ENCODE results near the gene WDR18.

The WDR18 gene

GRCh38 chr19:964116-964520 is 20.0 kb upstream of the WDR18 start:
- DNase-seq, result no peak

DNA sequence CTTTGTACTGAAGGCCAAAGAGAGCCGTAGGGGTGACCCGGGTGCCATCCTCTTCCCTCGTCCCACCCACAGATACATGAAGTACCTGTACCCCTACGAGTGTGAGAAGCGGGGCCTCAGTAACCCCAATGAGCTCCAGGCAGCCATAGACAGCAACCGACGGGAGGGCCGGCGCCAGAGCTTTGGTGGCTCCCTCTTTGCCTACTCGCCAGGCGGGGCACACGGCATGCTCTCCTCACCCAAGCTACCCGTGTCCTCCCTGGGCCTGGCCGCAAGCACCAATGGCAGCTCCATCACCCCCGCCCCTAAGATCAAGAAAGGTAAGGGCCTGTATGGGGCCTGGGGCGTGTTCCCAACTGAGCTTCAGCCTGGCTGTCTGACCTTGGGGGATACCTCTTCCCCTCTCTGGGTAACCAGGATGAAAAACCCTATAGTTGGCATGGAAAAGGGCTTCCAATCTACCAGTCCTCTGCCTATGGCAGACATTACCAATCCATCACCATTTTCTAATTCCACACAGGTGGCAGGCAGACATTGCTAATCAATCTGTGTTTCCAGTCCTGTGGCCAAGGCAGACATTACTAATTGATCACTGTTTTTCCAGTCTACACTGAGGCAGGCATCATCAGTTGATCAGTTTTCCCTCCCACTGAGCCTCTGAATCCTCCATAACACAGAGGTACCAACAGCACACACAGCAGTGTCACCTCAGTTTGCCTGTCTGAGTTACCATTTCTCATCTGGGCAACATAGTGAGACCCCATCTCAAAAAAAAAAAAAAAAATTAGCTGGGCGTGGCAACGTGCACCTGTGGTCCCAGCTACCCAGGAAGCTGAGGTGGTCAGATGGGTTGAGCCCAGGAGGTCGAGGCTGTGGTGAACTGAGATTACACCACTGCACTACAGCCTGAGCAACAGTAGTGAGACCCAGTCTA is 19.1 kb upstream of the WDR18 start:
- DNase-seq, result no peak

DNA sequence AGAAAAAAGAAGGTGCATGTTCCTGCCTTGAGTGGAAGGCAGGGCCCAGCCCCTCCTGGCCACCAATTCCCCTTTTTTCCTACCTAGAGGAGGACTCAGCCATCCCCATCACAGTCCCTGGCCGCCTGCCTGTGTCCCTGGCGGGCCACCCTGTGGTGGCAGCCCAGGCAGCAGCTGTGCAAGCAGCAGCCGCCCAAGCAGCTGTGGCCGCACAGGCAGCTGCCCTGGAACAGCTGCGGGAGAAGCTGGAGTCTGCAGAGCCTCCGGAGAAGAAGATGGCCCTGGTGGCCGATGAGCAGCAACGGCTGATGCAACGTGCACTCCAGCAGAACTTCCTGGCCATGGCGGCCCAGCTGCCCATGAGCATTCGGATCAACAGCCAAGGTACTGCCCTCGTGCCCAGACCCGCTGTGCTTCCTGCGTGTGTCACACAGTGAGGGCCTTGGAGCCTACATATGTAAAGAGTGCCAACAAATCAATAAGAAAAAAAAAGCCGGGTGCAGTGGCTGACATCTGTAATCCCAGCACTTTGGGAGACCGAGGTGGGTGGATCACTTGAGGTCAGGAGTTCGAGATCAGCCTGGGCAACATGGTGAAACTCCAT is 17.6 kb upstream of the WDR18 start:
- no peak for DNase-seq

DNA sequence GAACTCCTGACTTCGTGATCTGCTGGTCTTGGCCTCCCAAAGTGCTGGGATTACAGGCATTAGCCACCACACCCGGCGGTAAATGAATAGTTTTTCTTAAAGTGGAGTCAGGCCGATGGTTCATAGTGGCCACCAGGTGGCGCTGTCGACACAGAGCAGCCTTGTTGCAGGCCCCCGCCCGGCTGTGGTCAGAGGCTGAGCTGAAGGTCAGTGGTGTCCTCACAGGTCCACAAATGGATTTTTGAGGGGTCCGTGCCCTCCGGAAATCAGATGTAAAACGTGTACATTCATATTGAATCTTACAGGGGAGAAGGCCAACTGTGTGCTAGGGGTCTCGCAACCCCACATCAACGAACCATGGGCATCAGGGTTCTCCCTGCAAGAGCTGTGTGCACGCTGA is 13.4 kb upstream of the WDR18 start:
- DNase-seq, result no peak

- DNase-seq, result no peak
Measured at GRCh38 chr19:971795-972194, 12.3 kb upstream of the WDR18 start.

GRCh38 chr19:972281-972680 is 11.9 kb upstream of the WDR18 start:
- DNase-seq, result no peak

- DNase-seq, result no peak
Measured at GRCh38 chr19:973726-974563, 10.2 kb upstream of the WDR18 start.

GRCh38 chr19:974564-975257 is 9.4 kb upstream of the WDR18 start:
- DNase-seq, result no peak

- no peak for DNase-seq
Measured at GRCh38 chr19:976476-976875, 7.7 kb upstream of the WDR18 start.

GRCh38 chr19:977058-977464 is 7.1 kb upstream of the WDR18 start:
- no peak for DNase-seq

DNA sequence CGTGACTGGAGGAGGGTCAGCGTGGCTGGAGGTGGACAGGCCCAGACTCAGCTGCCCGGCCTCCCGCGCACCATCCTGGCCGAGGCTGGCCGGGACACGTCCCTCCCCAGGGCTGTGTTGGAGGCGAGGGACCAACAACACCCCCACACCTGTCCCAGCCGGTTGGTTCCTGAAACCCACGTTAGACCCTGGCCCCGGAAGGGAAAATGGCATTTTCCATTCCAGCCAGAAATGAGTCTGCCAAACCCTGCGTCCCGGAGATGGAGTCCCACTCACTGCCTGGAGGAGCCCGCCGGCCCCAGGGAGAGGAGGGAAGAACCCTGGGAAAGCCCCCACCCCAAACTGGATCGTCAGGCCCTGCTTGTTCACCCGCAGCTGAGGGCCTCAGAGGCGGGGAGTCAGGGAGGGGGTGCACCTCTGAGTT is 4.8 kb upstream of the WDR18 start:
- no peak for DNase-seq

DNA sequence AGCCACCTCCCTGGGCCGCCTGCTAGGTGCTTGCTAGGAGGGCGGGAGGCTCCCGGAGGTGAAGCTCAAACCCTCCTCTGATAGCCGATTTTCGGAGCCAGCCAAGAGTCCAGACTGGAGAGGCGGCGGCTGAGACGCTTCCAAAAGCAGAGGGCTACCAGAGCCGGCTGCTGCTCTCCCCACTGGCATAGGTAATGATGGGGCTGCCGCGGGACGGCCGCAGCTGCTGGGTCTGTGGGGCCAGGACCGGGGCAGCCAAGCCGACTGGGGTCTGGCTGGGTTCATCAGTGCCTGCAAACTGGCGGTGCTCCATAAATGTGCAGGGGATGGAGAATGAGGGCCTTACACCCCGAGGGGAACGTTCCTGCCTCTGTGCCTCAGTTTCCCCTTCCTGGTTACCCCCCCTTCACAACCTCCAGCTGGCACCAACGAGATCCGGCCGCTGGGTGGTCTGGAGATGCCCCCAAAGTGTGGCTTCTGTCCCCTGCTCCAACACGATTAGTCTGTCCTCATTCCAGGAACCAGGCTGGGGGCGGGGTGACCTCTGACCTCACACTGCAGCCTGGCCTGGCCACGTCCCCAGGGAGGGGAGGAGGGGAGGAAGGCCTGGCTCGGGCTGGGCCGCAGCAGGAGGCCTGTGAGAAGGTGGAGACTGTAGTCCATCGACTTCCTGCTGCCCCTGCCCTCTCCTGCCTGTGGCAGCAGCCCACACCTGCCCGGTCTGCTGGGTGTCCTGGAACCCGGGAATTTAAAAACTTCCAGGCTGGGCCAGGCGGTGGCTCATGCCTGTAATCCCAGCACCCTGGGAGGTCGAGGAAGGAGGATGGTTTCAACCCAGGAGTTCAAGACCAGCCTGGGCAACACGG is 3.8 kb upstream of the WDR18 start:
- no peak for DNase-seq

GRCh38 chr19:982567-983170 is 1.5 kb upstream of the WDR18 start:
- DNase-seq, result peak in 49 of 56 donors; percentile 10 to 80 (median 52)

- no peak for DNase-seq
Measured at GRCh38 chr19:986083-986482, 1.9 kb downstream of the WDR18 start.

DNA sequence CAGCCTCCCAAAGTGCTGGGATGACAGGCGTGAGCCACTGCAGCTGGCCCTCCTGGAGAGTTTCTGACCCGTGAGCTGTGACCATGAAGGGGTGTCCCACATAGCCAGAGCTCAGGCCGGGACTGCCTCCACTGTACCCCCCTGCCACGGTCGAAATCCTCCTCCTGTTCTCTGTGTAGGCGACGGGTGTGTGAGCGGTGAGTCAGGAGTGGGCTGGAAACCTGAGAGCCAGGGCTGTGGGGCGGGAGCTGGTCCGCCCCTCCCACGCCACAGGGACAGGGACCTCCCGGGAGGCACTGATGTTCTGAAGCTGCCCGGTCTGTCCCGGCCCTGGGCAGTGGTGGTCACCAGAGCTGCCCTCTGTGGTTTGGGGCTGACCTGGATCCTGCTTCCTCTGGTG is 3.9 kb downstream of the WDR18 start:
- DNase-seq, result no peak

DNA sequence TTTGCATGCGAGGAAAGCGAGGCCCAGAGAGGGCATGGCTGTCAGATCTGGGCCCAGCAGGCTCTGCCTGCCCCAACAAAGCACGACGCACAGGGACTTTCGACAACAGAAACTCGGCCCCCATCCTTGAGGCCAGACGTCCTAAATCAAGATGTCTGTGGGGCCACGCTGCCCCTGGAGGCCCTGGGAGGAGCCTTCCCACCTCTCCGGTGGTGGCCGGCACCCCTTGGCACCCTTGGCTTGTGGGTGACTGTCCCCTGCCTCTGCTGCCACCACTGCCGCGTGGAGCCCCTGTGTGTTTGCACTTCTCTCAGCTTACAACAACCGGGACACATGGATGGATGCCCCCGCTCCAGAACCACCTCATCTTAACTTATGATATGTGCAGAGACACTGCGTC is 4.4 kb downstream of the WDR18 start:
- no peak for DNase-seq

- no peak for DNase-seq
Measured at GRCh38 chr19:989381-990081, 5.4 kb downstream of the WDR18 start.

DNA sequence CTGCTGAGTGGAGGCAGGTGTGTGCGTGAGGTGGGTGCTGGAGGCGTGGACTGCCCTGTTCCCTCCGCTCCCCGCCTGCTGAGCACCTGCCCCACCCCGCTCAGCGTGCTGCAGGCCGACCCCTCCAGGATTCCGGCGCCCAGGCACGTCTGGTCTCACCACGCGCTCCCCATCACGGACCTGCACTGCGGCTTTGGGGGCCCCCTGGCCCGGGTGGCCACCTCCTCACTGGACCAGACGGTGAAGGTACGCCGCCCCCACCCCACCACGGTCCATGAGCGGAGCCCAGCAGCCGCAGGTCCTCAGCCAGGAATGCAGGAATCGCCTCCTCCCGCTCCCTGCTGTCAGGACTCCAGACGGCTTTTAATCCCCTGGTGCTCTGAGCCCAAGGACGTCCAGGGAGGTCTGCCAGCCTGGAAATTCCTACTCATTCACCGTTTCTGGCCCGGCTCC is 6.0 kb downstream of the WDR18 start:
- no peak for DNase-seq

DNA sequence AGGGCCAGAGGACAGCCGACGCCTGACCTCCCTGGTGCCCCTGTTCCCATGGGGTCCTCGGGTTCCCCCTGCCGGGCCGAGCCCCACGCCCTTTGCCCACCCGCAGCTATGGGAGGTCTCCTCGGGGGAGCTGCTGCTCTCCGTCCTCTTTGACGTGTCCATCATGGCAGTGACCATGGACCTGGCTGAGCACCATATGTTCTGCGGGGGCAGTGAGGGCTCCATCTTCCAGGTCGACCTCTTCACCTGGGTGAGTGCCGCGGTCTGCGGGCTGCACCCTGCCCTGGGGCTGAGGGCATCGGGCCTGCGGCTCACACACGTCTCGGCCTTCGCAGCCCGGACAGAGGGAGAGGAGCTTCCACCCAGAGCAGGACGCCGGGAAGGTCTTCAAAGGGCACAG is 6.6 kb downstream of the WDR18 start:
- DNase-seq, result no peak

Data from nucleus accumbens (tissue), 56 donors.